ENCODE results near the gene B4GALT5. TPM values are rescaled to one million over a fixed set of nuclear protein-coding genes. Genes with fewer than 3 reads are reported as not detected.

Gene B4GALT5
- total RNA-seq, 2 experiments from 2014 or later = 37.6 to 39.3 TPM

DNA sequence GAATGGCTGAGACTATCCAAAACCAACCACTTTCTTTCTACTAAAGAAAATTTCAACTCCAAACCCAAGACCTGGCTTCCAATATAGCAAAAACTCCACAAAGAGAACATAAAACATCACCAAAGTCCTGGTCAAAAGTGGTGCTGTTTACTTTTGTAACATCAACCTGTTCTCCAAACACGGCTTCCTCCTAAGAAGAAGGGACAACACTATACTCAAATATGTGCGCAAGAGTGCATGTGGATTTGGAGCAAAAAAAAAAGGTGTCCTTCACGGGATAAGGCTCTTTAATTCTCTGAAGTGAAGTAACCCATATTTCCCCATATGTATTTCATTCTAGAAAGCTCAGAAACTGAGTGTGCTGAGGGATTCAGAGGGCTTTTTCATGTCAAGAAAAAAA lies 6.6 kb downstream of the B4GALT5 start:
- CTCF ChIA-PET = no interaction called here
- POLR2A ChIA-PET = interaction anchor here (0.6 kb wide), 1 partner anchor 70 kb away, joined by 5 read pairs; no protein-coding TSS in a partner anchor

DNA sequence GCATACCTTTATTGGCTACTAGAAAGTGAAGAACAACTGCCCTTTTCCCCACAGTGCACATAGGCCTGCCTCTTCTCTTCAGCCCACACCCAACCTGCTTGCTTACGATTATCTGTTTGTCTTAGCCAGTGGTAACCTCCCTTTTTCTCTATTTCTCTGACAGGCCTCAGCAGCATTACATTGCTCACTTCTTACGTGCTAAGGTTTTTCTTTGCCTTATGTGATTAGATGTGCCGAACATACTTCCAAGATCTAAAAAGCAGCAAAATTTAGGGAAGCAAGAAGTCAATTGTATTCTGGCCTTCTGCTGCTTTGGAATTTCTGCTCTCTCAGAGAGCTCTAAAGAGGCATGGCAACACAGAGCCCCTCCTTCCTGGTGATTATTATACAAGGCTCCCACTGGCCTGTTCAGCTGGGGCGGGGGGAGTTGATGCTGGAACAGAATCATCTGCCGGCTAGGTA lies 7.0 kb downstream of the B4GALT5 start:
- ChIA-PET CTCF (interaction anchor here (0.6 to 1.5 kb wide), 2 partner anchors 38 to 152 kb away, joined by 3 to 6 read pairs; no protein-coding TSS in a partner anchor), POLR2A (no interaction called here)

DNA sequence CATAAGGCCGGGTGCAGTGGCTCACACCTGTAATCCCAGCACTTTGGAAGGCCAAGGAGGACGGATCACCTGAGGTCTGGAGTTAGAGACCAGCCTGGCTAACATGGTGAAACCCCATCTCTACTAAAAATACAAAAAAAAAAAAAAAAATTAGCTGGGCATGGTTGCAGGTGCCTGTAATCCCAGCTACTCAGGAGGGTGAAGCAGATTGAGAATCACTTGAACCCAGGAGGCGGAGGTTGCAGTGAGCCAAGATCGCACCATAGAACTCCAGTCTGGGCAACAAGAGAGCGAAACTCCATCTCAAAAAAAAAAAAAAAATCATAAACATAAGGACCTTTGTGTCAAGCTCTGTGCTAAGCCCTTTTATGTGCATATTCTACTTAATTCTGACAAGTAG lies 7.8 kb downstream of the B4GALT5 start:
- ChIA-PET POLR2A (interaction anchor here (0.7 kb wide), 1 partner anchor 397 kb away, joined by 3 read pairs; no protein-coding TSS in a partner anchor), CTCF (interaction anchor here (0.6 to 1.5 kb wide), 2 partner anchors 37 to 151 kb away, joined by 3 to 6 read pairs; no protein-coding TSS in a partner anchor)

DNA sequence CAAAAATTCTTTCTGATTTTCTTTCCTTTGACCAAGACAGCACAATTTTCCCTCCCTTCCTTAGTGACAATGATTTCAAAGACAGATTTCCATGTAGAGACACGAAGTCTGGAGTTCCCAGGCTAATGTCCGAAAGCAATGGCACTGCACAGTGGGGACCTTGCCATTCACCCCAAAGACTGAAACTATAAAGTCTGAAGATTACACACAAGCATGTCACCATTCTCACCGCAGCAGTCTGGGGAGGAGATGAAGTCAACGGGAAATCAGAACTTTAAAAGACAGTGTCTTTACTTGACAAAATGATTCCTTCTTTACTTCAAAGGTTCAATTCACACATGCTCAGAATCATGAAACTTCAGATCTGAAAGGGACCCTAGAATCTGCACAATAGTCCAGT lies 8.3 kb downstream of the B4GALT5 start:
- CTCF ChIA-PET = interaction anchor here (0.8 to 1.5 kb wide), 3 partner anchors 27 to 104 kb away, joined by 3 to 6 read pairs (median 3); no protein-coding TSS in a partner anchor
- POLR2A ChIA-PET = interaction anchor here (0.7 kb wide), 1 partner anchor 398 kb away, joined by 3 read pairs; no protein-coding TSS in a partner anchor

DNA sequence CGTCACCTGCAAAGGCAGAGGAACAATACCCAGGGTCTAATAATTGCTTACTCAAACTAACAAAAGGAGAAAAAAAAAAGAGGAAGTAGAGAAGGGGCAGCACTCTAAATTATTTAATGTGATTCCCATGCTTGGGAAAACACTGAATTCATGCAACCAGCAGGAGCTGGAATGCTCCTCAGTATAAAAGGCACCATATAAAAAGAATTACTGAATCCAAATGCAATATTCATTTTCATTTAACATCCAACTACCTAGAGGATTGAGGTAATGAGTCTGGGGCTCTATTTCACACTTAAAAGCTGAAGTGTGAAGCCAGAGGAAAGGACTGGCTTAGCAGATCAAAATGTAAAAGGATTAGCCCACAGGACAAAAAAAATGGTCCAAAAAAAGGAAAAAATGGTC lies 8.7 kb downstream of the B4GALT5 start:
- POLR2A ChIA-PET = no interaction called here
- CTCF ChIA-PET = interaction anchor here (0.7 to 1.2 kb wide), 3 partner anchors 26 to 141 kb away, joined by 3 read pairs; no protein-coding TSS in a partner anchor

DNA sequence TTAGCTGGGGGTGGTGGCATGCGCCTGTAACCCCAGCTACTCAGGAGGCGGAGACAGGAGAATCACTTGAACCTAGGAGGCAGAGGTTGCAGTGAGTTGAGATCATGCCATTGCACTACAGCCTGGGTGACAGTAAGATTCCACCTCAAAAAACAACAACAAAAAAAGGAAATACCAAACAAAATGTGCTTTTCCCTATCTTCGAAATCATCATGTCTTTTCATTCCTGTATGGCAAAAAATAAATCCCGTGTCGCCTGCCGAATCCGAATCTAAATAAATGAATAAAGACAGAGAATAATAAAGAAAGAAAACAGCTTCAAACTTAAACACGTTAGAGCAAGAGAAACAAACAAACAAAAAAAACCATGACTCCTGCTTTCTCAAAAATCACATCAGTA lies 11.8 kb downstream of the B4GALT5 start:
- POLR2A ChIA-PET = no interaction called here

DNA sequence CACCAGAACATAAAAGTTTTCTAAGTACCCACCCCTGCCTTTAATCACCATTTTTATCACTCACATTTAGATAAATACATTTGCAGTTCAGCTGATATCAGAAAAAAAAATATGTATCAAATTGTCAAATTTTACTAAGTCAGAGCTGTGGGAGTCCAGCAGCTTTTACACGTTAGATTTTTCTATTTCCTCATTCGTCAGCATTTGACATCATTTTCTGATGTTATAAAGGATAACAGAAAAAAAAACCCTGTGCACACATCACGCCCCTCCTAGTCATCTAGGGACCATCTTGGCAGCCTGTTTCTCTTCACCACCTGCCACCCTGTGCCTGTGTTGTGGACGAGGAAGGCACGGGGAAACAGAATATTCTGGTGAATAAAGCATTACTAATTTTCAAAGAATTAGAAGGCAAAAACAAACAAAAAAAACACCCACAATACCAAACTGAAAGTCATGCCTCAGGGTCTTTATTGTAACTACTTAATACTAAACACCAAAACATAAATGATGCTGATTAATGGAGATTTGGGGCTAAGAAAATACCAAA lies 12.4 kb downstream of the B4GALT5 start:
- ChIA-PET CTCF (interaction anchor here (1.4 kb wide), 1 partner anchor 23 kb away, joined by 3 read pairs; no protein-coding TSS in a partner anchor), POLR2A (no interaction called here)

More for the DNA sequence above, 11.8 kb downstream of the B4GALT5 start:
- CTCF ChIA-PET = interaction anchor here (1.4 kb wide), 1 partner anchor 23 kb away, joined by 3 read pairs; no protein-coding TSS in a partner anchor

DNA sequence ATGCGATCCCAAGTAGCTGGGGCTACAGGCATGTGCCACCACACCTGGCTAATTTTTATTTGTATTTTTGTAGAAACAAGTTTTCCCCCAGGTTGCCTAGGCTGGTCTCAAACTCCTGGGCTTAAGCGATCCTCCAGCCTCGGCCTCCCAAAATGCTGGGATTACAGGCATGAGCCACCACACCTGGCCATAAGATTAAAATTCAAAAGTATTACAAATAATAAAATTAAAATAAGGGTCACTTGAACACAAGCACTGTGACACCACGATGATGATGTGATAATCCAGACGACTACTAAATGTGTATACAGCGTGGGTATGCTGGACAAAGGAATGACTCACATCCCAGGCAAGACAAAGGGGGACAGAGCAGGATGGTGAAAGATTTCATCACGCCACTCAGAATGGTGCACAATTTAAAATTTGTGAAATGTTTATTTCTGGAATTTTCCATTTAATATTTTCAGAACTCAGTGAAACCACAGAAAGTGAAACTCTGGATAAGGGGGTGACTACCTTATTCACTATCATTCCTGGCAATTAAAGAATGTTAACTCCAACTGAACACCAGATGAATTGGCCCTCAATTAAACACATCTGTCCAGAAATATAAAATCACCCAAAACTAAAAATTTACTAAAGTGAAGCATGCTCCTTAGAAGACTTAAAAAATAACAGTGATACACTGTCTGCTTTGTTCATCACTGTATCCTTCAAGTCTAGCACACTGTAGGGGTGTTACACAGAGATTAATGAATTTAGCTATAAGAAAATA lies 13.1 kb downstream of the B4GALT5 start:
- POLR2A ChIA-PET = no interaction called here

DNA sequence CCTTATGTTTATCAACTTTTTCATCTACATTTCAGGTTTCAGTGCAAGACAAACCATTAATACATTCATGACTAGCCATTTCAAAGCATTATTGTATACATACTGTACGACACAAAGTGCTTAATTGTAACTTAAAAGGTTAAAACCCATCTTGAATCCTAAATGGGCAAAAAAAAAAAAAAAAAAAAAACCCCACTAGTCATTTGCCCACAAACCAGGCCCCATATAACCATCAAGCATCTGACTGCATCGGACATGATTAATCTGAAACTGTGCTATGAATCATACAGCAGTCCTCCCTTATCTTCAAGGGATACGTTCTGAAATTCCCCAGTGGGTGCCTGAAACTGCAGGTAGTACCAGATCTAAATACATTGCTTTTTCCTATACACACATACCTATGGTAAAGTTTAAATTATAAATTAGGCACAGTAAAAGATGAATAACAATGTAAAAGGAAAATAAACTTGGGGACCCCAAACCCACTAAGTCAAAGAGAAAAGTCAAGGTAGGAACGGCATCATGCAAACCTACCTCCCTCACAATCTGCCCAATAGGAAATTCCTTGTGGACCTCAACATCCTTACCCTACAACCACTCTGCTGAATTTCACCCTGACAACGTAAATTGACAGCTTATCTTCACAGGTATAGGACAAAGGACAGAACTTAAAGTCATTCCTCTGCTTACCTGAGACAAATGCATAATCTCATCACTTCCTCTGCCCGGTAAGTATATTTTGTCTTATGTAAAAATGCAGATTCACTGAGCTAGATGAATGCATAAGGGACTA lies 14.3 kb downstream of the B4GALT5 start:
- ChIA-PET POLR2A (no interaction called here), CTCF (interaction anchor here (0.8 to 1.4 kb wide), 3 partner anchors 13 to 158 kb away, joined by 3 to 4 read pairs (median 3); no protein-coding TSS in a partner anchor)

More for the DNA sequence above, 13.1 kb downstream of the B4GALT5 start:
- CTCF ChIA-PET = interaction anchor here (1.4 kb wide), 1 partner anchor 22 kb away, joined by 3 read pairs; no protein-coding TSS in a partner anchor

DNA sequence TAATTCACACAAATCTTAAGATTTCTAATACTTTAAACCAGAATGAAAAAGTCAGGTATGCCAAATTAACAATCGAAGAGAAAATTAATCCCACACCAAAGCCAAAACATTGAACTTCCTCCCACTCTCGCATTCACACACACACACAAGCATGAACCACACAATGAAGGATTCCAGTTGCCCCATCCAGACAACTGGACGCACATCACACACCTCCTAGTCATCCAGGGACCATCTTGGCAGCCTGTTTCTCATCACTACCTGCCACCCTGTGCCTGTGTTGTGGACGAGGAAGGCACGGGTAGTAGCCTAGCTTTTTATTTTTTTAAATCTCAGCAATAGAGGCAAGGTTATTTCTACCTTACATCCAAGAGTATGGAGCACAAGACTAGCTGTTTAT lies 15.2 kb downstream of the B4GALT5 start:
- CTCF ChIA-PET = interaction anchor here (0.6 to 1.1 kb wide), 3 partner anchors 30 to 157 kb away, joined by 3 read pairs; no protein-coding TSS in a partner anchor
- POLR2A ChIA-PET = interaction anchor here (0.7 kb wide), 1 partner anchor 30 kb away, joined by 3 read pairs; no protein-coding TSS in a partner anchor

DNA sequence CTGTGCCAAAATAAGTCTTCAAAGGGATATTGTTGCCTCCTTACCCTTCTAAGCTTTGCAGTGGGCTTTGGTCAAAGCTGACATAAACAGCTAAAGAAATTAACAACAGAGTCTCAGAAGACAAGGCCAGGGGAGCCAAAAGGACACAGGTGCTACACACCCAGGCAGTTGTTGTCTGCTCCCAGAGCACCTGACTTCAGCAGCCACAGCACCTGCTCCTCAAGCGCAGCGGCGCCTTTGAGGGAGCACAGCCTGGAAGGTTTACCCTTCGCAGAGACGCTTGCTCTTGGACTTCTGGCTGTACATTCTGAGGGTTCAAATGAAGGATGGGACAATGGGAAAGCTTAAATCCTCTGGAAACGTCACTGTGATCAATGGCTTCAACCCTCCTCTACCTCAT lies 16.6 kb downstream of the B4GALT5 start:
- POLR2A ChIA-PET = interaction anchor here (0.7 kb wide), 1 partner anchor 105 kb away, joined by 6 read pairs; no protein-coding TSS in a partner anchor
- CTCF ChIA-PET = interaction anchor here (1.1 kb wide), 2 partner anchors 28 to 103 kb away, joined by 3 read pairs; no protein-coding TSS in a partner anchor

DNA sequence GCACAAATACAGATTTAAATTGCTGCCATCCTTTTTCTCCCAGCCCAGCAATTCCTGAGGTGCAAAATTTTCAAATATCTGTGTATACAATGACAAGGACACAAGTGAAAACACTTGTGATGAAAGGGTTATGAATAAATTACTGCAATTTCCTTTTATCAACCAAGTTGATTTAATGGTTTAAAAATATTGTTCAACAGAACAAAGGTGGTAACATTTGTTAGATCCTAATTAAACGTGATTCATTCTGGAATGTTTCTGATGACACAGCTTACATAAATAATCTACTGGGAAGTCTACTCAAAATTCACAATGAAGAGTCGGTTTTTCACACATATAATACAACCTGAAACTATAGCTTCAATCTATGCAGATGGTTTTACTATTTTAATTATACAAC lies 17.1 kb downstream of the B4GALT5 start:
- CTCF ChIA-PET = interaction anchor here (0.6 kb wide), 1 partner anchor 23 kb away, joined by 3 read pairs; no protein-coding TSS in a partner anchor

DNA sequence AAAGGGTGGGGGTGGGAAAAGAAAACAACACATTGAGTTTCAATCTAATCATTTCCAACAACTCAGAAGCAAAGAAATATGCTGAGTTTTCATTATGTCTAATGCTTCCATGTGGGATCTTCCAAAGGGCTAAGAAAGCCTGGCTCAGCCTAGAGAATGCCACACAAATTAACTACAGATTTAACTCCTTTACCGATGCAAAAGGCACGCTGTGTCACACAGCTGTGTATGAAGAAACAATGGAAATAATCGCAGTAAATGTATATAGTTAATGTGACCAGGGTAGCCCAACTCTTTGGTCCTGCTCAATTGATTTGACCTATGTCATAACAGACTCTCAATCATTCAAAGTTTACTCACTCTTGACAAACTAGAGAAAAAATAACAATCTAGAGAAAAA lies 17.8 kb downstream of the B4GALT5 start:
- ChIA-PET CTCF (interaction anchor here (0.6 kb wide), 1 partner anchor 23 kb away, joined by 3 read pairs; no protein-coding TSS in a partner anchor), POLR2A (interaction anchor here (0.6 kb wide), 1 partner anchor 316 kb away, joined by 3 read pairs; no protein-coding TSS in a partner anchor)

More for the DNA sequence above, 17.1 kb downstream of the B4GALT5 start:
- POLR2A ChIA-PET = interaction anchor here (0.6 kb wide), 1 partner anchor 315 kb away, joined by 3 read pairs; no protein-coding TSS in a partner anchor

DNA sequence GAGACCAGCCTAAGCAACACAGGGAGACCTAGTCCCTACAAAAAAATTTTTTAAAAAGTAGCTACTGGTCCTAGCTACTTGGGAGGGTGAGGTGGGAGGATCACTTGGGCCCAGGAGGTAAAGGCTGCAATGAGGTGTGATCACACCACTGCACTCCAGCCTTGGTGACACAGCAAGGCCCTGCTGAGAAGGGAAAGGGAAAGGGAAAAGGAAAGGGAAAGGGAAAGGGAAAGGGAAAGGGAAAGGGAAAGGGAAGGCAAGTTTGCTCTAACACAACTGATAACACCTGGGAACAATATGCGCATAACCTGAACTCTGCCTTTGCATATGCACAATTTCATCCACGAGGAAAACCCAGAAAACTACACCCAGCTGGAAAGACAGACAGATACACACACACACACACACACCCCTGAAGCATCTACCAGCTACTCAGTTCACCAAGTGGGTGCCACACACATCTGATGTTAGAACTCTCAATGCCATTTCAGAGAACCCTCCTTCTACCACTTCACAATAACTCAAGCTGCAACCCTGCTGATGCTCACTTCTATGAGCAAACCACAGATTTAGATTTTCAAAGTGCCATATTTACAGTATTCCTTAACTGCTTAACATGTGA lies 19.1 kb downstream of the B4GALT5 start:
- CTCF ChIA-PET = no interaction called here
- POLR2A ChIA-PET = no interaction called here

DNA sequence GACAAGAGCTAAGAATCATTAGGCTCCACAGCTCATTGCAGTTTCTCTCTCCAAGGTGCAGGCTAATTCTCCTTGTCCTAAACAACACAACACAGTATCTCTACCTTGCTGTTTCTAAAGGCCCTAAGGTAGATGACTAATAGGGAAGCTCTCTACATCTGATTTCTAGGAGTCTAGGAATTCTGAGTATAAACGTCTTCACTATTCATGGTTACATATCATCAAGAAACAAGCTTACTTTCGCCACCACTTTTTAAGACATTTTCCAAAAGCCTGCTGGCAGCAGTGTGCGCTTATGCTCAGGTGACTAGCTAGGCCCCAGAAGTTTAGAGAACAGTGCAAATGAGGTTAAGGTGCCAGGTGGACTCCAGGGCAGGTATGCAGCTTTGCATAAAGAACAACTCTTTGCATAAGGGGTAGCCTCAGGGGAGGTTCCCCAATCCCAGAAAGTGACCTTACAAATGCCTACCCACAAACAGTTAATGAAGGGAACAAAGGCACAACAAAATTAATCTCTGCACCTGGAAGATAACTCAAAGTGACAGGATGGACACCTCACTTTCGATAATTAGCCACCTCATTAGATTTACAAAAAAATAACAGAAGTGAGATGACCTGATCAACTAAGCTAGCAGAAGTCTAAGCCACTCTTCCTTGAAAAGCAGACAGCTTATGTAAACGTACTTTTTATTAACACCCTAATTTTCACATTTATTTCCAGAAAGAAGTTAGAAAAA lies 20.1 kb downstream of the B4GALT5 start:
- POLR2A ChIA-PET = no interaction called here
- CTCF ChIA-PET = interaction anchor here (0.8 to 1.0 kb wide), 2 partner anchors 32 to 83 kb away, joined by 3 to 5 read pairs; no protein-coding TSS in a partner anchor

DNA sequence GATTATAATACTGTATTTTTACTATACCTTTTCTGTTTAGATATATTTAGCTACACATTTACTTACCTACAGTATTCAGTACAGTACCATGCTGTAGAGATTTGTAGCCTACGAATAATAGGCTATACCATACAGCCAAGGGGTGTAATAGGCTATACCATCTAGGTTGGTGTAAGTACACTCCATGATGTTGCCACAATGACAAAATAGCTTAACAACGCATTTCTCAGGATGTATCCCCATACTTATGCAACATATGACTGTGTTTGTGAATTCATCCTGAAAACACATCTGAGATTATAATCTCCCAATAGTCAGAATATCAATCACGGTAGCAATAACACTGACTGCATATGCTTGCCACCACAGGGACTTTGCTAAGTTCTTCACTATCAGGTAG lies 20.7 kb downstream of the B4GALT5 start:
- ChIA-PET CTCF (interaction anchor here (0.8 to 1.0 kb wide), 2 partner anchors 31 to 82 kb away, joined by 3 to 5 read pairs; no protein-coding TSS in a partner anchor), POLR2A (no interaction called here)

DNA sequence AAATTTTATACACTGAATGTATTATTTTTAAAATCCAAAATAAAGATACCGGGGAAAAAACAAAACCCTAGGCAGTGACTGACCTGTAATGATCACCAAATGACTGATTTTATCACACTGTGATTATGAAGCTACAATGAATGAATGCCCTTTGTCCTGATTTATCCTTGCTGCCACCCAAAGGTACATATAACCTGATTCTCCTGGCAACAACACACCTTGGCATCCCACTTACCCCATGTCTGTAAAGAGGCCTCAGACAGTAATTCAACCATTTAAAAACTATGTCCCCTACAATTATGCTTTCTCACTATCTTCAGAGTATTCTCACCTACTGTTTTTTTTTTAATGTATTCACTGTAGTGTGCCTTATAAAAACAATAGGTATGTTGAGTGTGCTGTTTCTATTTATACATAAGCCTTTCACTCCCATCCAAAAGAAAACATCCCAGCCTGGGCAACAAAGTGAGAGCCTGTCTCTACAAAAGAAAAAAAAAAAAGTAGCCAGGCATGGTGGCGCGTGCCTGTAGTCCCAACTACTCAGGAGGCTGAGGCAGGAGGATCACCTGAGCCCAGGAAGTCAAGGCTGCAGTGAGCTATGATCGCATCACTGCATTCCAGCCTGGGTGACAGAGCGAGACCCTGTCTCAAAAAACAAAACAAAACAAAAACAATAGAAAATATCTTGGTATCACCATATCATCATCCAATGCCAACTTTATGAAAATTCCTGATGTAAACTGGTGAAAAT lies 21.7 kb downstream of the B4GALT5 start:
- CTCF ChIA-PET = no interaction called here
- POLR2A ChIA-PET = no interaction called here

All from activated CD8-positive, alpha-beta memory T cell treated with anti-CD3 and anti-CD28 coated beads for 36 hours (primary cell).